ENCODE results near the gene CIBAR2.

The CIBAR2 gene

GRCh38 chr16:85144026-85144915 is 32.0 kb upstream of the CIBAR2 start:
- Histone ChIP-seq H2AK5ac (ENCODE audit: low read length, severe bottlenecking) (no peak overlapping the region), H3K4me3 (ENCODE audit: insufficient read depth in 1 of 2, low read depth in 1 of 2, low read length in 2 of 2) (no peak overlapping the region), H3K23ac (ENCODE audit: low read length in 2 of 2) (no peak overlapping the region), H3K4ac (ENCODE audit: low read depth in 1 of 2, low read length in 2 of 2) (peak overlapping the region in 1 of 2 experiments; percentile 20), H2AFZ (ENCODE audit: low read depth, low read length) (no peak overlapping the region), H3K18ac (ENCODE audit: low read depth in 1 of 2, low read length in 2 of 2) (peak overlapping the region in 1 of 2 experiments; percentile 64), H4K8ac (ENCODE audit: low read length) (no peak overlapping the region), H3K14ac (ENCODE audit: low read length in 2 of 2) (peak overlapping the region in 1 of 2 experiments; percentile 76), H3K4me1 (ENCODE audit: control insufficient read depth, insufficient read depth, low read depth, low read length) (peaks cover 16% of the 10 kb centered on the region), H3K9me3 (ENCODE audit: control insufficient read depth, low read length) (no peaks in the 10 kb centered on the region), H2BK12ac (ENCODE audit: low read length in 2 of 2) (peak overlapping the region in 1 of 2 experiments; percentile 92), H3K79me1 (replicated peaks; ENCODE audit: low read length, poor library complexity, severe bottlenecking) (no peaks in the 10 kb centered on the region), H3K36me3 (ENCODE audit: control insufficient read depth in 1 of 2, insufficient read depth in 2 of 2, low read depth in 1 of 2, low read length in 2 of 2) (no peaks in the 10 kb centered on the region), H3K27me3 (ENCODE audit: control insufficient read depth in 1 of 2, insufficient read depth in 1 of 2, low read length in 2 of 2) (peaks cover 0 to 32% of the 10 kb centered on the region in 2 experiments), H3K4me2 (ENCODE audit: low read length, poor library complexity, severe bottlenecking) (no peak overlapping the region), H3K9ac (ENCODE audit: low read length) (no peak overlapping the region), H4K91ac (ENCODE audit: low read length) (peak overlapping the region; percentile 40), H2BK15ac (ENCODE audit: low read depth, poor library complexity, severe bottlenecking) (no peak overlapping the region), H2BK5ac (ENCODE audit: low read depth, low read length, poor library complexity, severe bottlenecking) (no peak overlapping the region), H2BK120ac (ENCODE audit: low read depth, low read length) (no peak overlapping the region), H3K27ac (ENCODE audit: low read length, poor library complexity, severe bottlenecking) (no peak overlapping the region)
- DNase-seq = no peak
- 81% methylated on average over 26 of the region's 26 CpGs for WGBS

GRCh38 chr16:85142771-85143211 is 30.5 kb upstream of the CIBAR2 start:
- no peak for DNase-seq
- Histone ChIP-seq H3K4me1 (ENCODE audit: control insufficient read depth, insufficient read depth, low read depth, low read length) (peaks cover 16% of the 10 kb centered on the region), H2BK15ac (ENCODE audit: low read depth, poor library complexity, severe bottlenecking) (peak overlapping the region; percentile 58), H3K27me3 (ENCODE audit: control insufficient read depth in 1 of 2, insufficient read depth in 1 of 2, low read length in 2 of 2) (peaks cover 0 to 32% of the 10 kb centered on the region in 2 experiments), H2BK5ac (ENCODE audit: low read depth, low read length, poor library complexity, severe bottlenecking) (no peak overlapping the region), H3K36me3 (ENCODE audit: control insufficient read depth in 1 of 2, insufficient read depth in 2 of 2, low read depth in 1 of 2, low read length in 2 of 2) (no peaks in the 10 kb centered on the region), H3K18ac (ENCODE audit: low read depth in 1 of 2, low read length in 2 of 2) (peak overlapping the region in 1 of 2 experiments; percentile 41), H4K8ac (ENCODE audit: low read length) (no peak overlapping the region), H2AFZ (ENCODE audit: low read depth, low read length) (no peak overlapping the region), H3K23ac (ENCODE audit: low read length in 2 of 2) (no peak overlapping the region), H4K91ac (ENCODE audit: low read length) (peak overlapping the region; percentile 29), H3K4me3 (ENCODE audit: insufficient read depth in 1 of 2, low read depth in 1 of 2, low read length in 2 of 2) (no peak overlapping the region), H3K9me3 (ENCODE audit: control insufficient read depth, low read length) (no peaks in the 10 kb centered on the region), H3K9ac (ENCODE audit: low read length) (no peak overlapping the region), H3K4me2 (ENCODE audit: low read length, poor library complexity, severe bottlenecking) (no peak overlapping the region), H3K27ac (ENCODE audit: low read length, poor library complexity, severe bottlenecking) (no peak overlapping the region), H2AK5ac (ENCODE audit: low read length, severe bottlenecking) (peak overlapping the region; percentile 34), H2BK12ac (ENCODE audit: low read length in 2 of 2) (peak overlapping the region; percentile 46 to 88), H2BK120ac (ENCODE audit: low read depth, low read length) (peak overlapping the region; percentile 58), H3K4ac (ENCODE audit: low read depth in 1 of 2, low read length in 2 of 2) (peak overlapping the region in 1 of 2 experiments; percentile 52), H3K79me1 (replicated peaks; ENCODE audit: low read length, poor library complexity, severe bottlenecking) (no peaks in the 10 kb centered on the region), H3K14ac (ENCODE audit: low read length in 2 of 2) (no peak overlapping the region)
- WGBS = 89% methylated on average over 19 of the region's 19 CpGs

DNA sequence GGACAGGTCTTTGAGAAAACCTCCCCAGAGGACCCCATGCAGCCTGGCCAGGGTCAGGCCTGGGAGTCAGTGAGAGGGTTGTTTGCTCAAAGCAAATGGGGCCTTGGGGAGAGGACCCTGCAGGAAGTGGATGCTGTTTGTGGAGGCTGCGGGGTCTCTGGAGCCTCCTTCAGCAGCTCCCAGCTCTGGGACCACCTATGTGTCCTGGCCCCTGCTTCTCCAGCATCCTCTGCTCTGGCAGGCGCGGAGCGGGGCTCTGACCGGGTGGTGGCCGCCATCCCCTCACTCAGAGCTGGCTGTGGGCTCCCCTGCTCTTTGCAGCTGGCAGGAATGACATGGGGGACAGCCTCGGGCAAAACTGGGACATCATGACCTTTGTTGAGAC is 29.8 kb upstream of the CIBAR2 start:
- H2BK120ac ChIP-seq (ENCODE audit: low read depth, low read length) = no peak overlapping the region
- H3K36me3 ChIP-seq (ENCODE audit: control insufficient read depth in 1 of 2, insufficient read depth in 2 of 2, low read depth in 1 of 2, low read length in 2 of 2) = no peaks in the 10 kb centered on the region
- H3K27me3 ChIP-seq (ENCODE audit: control insufficient read depth in 1 of 2, insufficient read depth in 1 of 2, low read length in 2 of 2) = peaks cover 0 to 32% of the 10 kb centered on the region in 2 experiments
- WGBS = 92% methylated on average over 7 of the region's 7 CpGs
- H2AFZ ChIP-seq (ENCODE audit: low read depth, low read length) = no peak overlapping the region
- H4K8ac ChIP-seq (ENCODE audit: low read length) = no peak overlapping the region
- no peak for DNase-seq
- H2BK12ac ChIP-seq (ENCODE audit: low read length in 2 of 2) = peak overlapping the region in 1 of 2 experiments; percentile 51
- H3K4ac ChIP-seq (ENCODE audit: low read depth in 1 of 2, low read length in 2 of 2) = peak overlapping the region in 1 of 2 experiments; percentile 63
- peaks cover 20% of the 10 kb centered on the region for H3K4me1 ChIP-seq (ENCODE audit: control insufficient read depth, insufficient read depth, low read depth, low read length)
- no peak overlapping the region for H4K91ac ChIP-seq (ENCODE audit: low read length)
- no peaks in the 10 kb centered on the region for H3K9me3 ChIP-seq (ENCODE audit: control insufficient read depth, low read length)
- no peak overlapping the region for H2AK5ac ChIP-seq (ENCODE audit: low read length, severe bottlenecking)
- H2BK15ac ChIP-seq (ENCODE audit: low read depth, poor library complexity, severe bottlenecking) = no peak overlapping the region
- H3K9ac ChIP-seq (ENCODE audit: low read length) = no peak overlapping the region
- no peak overlapping the region for H3K4me2 ChIP-seq (ENCODE audit: low read length, poor library complexity, severe bottlenecking)
- no peak overlapping the region for H2BK5ac ChIP-seq (ENCODE audit: low read depth, low read length, poor library complexity, severe bottlenecking)
- H3K27ac ChIP-seq (ENCODE audit: low read length, poor library complexity, severe bottlenecking) = no peak overlapping the region
- no peak overlapping the region for H3K4me3 ChIP-seq (ENCODE audit: insufficient read depth in 1 of 2, low read depth in 1 of 2, low read length in 2 of 2)
- H3K23ac ChIP-seq (ENCODE audit: low read length in 2 of 2) = no peak overlapping the region
- H3K18ac ChIP-seq (ENCODE audit: low read depth in 1 of 2, low read length in 2 of 2) = peak overlapping the region in 1 of 2 experiments; percentile 41
- no peaks in the 10 kb centered on the region for H3K79me1 ChIP-seq (replicated peaks; ENCODE audit: low read length, poor library complexity, severe bottlenecking)
- no peak overlapping the region for H3K14ac ChIP-seq (ENCODE audit: low read length in 2 of 2)

GRCh38 chr16:85141491-85142128 is 29.3 kb upstream of the CIBAR2 start:
- no peak overlapping the region for H4K8ac ChIP-seq (ENCODE audit: low read length)
- peaks cover 21% of the 10 kb centered on the region for H3K4me1 ChIP-seq (ENCODE audit: control insufficient read depth, insufficient read depth, low read depth, low read length)
- no peak overlapping the region for H3K4me3 ChIP-seq (ENCODE audit: insufficient read depth in 1 of 2, low read depth in 1 of 2, low read length in 2 of 2)
- no peaks in the 10 kb centered on the region for H3K36me3 ChIP-seq (ENCODE audit: control insufficient read depth in 1 of 2, insufficient read depth in 2 of 2, low read depth in 1 of 2, low read length in 2 of 2)
- H2AFZ ChIP-seq (ENCODE audit: low read depth, low read length) = no peak overlapping the region
- H3K23ac ChIP-seq (ENCODE audit: low read length in 2 of 2) = no peak overlapping the region
- 89% methylated on average over 17 of the region's 17 CpGs for WGBS
- no peak overlapping the region for H3K14ac ChIP-seq (ENCODE audit: low read length in 2 of 2)
- H3K4me2 ChIP-seq (ENCODE audit: low read length, poor library complexity, severe bottlenecking) = no peak overlapping the region
- H3K27ac ChIP-seq (ENCODE audit: low read length, poor library complexity, severe bottlenecking) = no peak overlapping the region
- no peak overlapping the region for H3K4ac ChIP-seq (ENCODE audit: low read depth in 1 of 2, low read length in 2 of 2)
- H2BK12ac ChIP-seq (ENCODE audit: low read length in 2 of 2) = peak overlapping the region; percentile 1 to 51
- H3K18ac ChIP-seq (ENCODE audit: low read depth in 1 of 2, low read length in 2 of 2) = peak overlapping the region in 1 of 2 experiments; percentile 18
- no peaks in the 10 kb centered on the region for H3K79me1 ChIP-seq (replicated peaks; ENCODE audit: low read length, poor library complexity, severe bottlenecking)
- H2BK15ac ChIP-seq (ENCODE audit: low read depth, poor library complexity, severe bottlenecking) = peak overlapping the region; percentile 44
- no peak overlapping the region for H2BK5ac ChIP-seq (ENCODE audit: low read depth, low read length, poor library complexity, severe bottlenecking)
- peaks cover 0 to 32% of the 10 kb centered on the region in 2 experiments for H3K27me3 ChIP-seq (ENCODE audit: control insufficient read depth in 1 of 2, insufficient read depth in 1 of 2, low read length in 2 of 2)
- H4K91ac ChIP-seq (ENCODE audit: low read length) = peak overlapping the region; percentile 76
- H2BK120ac ChIP-seq (ENCODE audit: low read depth, low read length) = peak overlapping the region; percentile 69
- no peak overlapping the region for H3K9ac ChIP-seq (ENCODE audit: low read length)
- H2AK5ac ChIP-seq (ENCODE audit: low read length, severe bottlenecking) = no peak overlapping the region
- H3K9me3 ChIP-seq (ENCODE audit: control insufficient read depth, low read length) = no peaks in the 10 kb centered on the region
- DNase-seq = no peak
